Left renal cortex interstitium (tissue), 4 donors: Measurements from ENCODE around the gene FBXL4. TPM values are rescaled to one million over a fixed set of nuclear protein-coding genes. Genes with fewer than 3 reads are reported as not detected.

Experiments
- DNase-seq, 4 donors: peaks; one replicate each; pipeline ENCODE4 v3.0.0-alpha.2; 2013; ENCODE audit warnings: low read depth in 4 of 4, low spot score in 2 of 4, missing footprints in 1 of 4
- polyA plus RNA-seq, 4 donors: library from polyadenylated mRNA; unstranded; fragments of 120-200 nt; gene quantifications; one replicate each; pipeline ENCODE4 v1.2.1, GENCODE V29; 2013; ENCODE audit not compliant: insufficient read length in 4 of 4

The FBXL4 gene
- polyA plus RNA-seq, 4 donors, result 24.3 to 26.2 (median 24.5) TPM

DNA sequence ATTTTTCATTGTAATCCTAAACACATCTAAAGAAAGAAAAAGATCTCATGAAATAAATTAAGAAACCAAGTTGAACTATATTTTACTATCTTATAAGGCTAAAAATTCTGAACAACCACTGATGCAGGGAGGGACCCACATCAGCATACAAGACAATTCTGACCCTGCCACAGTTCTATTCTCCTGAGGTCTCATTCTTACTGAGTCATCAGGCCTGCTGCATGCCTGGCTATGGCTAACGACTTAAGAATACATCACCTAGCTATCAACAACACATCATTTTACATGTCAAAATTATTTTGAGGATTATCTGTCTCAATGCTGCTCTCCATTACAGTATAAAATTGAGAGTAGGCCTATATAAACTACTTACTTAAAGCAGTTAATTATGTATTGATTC is 52.9 kb downstream of the FBXL4 start:
- no peak for DNase-seq

DNA sequence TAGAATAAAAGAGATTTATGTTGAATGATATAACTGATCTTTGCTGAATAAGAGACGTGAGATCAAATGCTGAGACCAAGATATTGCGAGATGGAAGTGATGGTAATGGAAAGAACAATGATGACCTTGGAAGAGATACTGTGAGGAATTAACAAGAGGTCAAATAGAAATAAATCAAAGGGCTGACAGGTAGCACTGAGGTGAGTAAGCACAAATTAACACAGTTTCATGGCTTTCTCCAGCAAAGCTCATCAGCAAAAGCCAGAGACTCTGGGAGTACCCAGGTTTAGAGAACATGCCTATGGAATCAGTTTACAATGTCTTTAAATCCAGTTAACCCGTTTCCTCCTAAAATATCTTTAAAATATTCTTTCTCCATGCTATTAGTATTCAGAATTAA is 60.1 kb downstream of the FBXL4 start:
- no peak for DNase-seq

DNA sequence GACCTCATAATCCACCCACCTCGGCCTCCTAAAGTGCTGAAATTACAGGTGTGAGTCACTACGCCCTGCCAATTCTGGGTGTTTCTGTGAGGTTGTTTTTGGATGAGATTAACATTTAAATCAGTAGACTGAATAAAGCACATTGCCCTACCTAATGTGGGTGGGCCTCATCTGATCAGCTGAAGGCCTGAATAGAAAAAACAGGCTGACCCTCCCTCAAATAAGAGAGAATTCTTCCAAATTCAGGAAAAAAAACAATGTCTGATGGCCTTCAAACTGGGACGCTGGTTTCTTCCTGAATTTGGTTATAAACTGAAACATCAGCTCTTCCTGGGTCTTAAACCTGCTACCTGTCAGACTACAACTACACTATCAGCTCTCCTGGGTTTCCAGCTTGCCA is 62.4 kb downstream of the FBXL4 start:
- no peak for DNase-seq

DNA sequence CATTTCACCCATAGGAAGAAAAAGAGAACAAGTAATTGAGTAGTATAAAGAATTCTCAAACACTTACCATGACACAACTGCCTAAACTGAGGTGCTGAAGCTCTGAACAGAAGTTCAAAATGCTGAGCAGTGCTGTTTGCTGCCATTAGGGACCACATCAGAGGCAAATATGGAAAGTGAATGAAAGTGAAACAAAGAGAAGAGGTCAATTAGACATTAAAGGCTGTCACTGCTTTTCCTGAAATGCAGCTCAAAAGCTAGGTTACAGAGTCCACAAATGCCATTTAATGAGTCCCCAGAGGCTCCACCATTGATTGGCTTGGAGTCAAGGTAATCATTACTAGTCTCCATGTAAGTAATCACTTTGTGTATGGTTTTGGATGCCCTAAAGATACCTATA is 67.3 kb downstream of the FBXL4 start:
- DNase-seq, result no peak

- DNase-seq, result no peak
Measured at GRCh38 chr6:98877250-98877649, 70.5 kb downstream of the FBXL4 start.

DNA sequence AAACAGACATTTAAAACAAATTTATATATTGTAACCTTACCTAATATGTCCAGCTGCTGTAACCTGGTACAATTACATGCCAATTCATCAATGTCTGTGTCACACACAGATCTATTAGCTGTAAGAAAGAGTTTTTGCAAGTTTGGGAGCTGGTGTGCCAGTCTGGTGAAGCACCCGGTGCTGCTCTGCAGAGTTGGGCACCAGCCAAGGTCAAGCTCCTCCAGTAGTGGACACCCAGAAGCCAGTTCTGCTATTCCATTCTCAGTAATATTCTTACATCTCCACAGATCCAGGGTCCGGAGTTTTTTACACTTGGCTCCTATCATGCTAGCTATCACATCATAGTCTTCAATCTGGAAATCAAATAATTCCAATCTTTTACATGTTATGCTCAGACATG is 72.4 kb downstream of the FBXL4 start:
- no peak for DNase-seq

DNA sequence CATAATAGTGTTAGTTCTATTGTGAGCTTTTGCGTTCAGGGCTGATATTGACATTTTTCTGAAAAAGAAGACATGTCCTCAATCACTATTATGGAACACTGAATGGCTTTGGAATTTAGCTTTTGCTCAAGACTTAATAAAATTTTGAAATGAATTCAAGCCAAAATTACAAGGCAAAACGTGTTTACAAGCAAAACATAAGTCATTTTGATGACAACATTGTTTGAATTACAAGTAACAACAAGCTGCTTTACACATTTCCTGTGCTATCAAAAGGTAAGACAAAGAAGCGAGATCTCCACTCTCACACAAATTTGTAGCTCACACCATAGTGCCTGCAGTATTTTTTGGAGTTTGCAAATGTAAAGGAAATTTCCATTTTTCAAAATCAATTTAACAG is 75.9 kb downstream of the FBXL4 start:
- DNase-seq, result no peak

DNA sequence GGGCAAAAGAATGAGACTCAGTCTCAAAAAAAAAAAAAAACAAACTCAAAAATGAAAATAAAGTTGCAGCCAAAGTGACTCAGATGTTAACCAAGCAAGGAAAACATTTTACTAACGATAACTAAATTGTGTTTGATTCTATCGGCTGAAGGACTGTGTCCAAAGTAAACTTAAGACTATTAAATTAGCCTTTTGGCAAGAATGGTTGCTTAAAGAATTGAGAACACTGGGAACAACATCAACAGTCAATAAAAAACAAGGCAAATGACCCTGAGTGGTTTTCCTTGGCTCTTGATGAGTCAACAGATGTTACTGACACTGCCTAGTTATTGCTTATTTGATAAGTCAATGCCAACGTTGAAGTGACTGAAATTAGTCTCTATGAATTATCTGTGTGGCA is 76.7 kb downstream of the FBXL4 start:
- DNase-seq, result no peak

- DNase-seq, result no peak
Measured at GRCh38 chr6:98864497-98864896, 83.2 kb downstream of the FBXL4 start.

- DNase-seq, result no peak
Measured at GRCh38 chr6:98848539-98849242, 99.1 kb downstream of the FBXL4 start.

DNA sequence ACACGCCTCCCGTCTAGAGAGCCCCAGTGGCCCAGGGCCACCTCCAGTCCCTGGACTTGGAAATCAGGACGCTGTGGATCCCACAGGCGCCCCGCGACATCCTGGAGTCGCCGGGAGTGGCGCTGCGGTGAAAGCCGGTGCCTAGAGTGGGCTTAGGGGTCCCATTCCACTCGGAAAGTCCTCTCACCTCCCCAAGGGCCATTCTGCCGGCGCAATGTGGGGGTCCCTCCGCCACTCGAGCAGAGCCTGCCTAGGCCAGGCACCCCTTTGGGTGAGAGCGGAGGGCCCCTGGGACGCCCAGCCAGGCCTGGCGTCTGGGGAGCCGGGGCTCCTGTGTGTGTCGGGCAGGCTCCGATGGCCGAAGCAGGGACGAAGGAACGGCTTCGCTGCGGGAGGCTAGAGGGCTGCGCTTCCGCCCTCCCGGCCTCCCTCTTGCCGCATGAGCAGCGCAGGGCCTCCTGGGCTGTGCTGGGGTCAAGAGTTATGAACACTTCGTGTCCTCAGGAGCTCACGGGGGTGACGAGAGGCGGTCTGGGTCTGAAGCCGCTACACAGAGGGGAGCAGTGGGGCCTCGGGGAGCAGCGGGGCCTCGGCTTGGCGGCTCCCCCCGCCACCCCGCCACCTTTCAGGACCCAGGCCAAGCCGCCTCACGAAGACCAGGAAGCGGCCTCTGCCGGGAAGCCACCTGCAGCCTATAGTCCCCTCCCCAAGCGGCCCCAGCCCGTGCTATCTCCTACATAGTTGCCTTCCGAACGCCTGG is 99.8 kb downstream of the FBXL4 start:
- DNase-seq, result no peak

GRCh38 chr6:98847416-98847778 is 100.3 kb downstream of the FBXL4 start:
- no peak for DNase-seq

GRCh38 chr6:98846021-98846380 is 101.7 kb downstream of the FBXL4 start:
- no peak for DNase-seq

DNA sequence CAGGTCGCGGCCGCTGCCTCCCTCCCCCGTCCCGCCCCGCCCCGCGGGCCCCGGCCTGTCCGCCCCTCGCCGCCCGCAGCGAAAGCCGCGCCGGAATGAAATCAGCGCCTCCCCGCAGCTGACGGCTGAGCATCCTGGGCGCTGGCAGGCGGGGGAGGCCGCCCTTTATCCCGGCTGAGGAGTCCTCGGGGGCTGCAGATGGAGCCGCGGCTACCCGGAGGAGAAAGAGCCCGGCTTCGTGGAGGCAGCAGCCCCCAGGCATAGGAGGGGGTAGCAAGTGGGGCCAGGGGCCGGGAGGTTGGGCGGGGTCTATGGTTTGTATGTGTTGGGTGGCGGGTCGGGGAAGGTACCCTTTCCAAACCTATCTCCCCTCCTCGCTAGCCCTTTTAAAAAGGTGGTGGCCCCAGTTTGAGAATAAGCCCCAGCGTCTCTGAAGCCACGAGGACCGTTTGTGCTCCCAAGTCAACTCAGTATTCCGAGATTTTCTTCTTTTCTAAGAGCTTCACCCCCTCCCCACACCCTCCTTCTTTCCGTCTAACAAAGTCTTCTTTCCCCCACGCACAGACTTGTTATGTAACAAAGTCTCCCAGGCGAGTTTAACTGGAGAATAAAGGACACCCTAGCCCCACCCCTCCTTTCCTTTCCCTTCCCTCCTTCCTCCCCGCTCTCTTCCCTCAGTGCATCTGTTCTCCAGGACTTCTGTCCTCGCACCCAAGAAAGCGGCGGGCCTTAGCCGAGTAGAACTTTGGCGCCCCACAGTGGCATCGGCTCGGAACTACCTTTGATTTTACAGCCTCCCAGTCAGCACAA is 102.3 kb downstream of the FBXL4 start:
- peak in 2 of 4 donors; percentile 75 to 76 for DNase-seq

DNA sequence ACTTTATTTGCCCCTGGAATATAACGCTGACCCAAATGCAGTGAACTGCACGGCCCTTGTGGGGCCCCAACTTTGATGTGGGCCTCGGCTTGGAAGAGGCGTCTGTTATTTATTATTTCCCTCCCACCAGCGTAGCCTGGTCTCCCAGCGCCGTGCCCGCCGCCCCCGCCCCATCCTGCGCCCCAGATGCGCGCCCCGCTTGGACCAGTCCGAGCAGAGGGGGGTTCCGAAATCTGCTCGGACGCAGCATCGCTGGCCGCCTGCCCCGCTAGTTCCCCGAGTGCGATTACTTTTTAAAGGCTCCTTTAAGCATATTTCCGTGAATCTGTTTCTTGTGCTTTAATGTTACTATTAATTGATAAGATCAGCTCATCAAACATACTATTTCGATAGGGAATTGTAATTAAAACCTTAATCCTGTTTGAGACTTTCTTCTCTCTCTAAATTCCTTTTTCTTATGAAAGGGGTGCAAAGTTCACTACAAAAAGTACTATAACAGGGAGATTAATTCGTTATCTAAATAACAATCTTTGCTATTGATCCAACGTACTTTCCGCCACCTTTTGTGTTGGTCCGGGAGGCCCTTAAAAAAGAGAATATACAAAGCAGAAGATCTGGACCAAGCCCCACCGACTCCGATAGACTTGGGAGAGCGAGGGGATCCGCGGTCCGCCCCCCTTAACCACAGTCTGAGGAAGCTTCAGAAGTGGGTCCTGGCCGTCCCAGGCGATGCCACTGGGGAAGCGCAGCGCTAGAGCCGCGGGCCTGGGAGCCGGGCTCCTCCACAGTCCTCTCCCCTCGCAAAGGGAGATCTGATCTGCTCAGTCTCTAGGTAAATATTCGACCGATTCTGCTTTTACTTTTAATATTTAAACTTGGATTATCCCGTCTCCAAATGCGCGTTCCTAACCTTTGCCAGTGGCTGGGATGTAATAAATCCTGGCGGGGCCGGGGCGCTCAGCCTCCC is 103.2 kb downstream of the FBXL4 start:
- no peak for DNase-seq

DNA sequence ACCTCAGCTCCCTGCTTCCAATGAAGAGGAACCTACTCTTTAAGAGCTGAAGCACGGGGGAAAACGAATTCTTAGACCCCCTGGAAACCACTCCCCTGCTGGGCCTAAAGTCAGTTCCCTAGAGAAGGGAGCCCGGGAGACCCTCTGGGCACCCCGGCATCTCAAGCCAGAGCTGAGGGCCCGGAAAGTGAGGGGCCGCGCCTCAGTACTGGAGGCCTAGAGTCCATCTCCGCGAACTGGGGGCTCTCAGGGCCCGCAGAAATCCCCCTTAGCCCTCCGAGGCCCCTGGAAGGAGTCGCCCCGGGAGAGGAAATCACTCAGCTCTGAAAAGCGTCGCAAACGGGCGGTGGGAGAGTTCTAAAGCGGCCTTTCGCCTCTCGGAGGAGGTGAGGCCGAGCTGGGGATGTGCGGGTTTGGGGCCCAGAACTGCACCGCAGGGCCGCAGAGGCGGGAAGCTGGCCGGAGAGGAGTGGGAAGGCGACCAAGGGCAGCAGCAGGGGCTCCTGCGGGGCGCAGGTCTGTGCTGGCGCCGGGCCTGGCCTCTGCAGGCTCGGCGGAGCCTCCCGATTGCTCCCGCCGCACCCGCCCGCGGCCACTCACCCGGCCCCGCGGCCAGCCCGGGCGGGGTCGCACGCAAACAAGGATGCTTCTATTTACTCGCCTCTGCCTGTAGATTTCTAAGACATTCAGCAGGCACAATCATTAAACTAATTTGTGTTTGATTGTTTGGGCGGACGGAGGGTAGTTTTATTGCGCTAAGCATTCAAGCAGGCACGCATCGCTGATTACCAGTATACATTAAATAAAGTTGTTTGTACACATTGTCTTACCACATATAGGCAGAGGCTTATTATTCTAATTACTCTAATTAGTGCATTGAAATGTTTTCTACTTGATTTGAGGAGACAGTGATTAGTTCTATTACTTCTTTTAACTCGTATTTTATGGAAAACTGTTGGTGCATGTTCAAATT is 104.2 kb downstream of the FBXL4 start:
- no peak for DNase-seq

DNA sequence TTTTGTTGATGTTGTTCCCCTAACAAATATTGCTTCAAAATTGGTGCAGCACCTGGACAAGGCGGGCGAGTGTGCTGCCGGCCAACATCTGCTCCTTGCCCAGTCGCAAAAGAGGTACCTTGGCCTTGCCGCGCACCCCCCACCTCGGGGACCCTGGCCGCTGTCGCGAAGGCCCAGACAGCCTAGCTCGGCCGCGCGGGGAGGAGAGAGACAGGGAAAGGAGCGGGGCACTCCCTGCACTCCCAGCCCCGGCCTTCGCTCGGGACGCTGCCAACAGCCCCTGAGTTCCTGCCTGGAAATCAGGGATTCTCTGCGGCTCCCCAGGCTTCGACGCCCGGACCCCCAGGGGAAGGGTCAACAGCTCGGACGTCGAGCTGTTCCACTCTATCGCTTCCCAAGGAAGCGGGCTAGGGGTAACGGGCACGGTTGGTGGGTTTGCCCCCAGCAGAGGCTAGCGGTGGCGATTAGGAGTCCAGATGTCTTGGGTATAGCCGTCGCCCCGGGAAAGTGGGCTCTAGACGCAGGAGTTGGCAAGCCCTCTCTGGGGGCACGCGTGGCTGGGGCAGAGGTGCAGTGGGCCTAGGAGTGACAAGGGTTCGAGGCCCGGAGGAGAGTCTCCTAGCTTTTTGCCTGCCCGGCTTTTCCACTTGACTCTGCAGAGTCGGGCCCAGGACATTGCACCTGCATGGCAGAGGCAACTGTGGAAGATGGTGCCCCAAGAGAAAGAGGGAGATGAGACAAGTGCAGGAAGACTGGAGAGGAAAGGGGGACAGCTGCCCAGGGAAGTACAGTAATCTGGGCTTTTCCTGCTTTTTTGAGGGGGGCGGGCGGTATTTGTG is 105.2 kb downstream of the FBXL4 start:
- no peak for DNase-seq

DNA sequence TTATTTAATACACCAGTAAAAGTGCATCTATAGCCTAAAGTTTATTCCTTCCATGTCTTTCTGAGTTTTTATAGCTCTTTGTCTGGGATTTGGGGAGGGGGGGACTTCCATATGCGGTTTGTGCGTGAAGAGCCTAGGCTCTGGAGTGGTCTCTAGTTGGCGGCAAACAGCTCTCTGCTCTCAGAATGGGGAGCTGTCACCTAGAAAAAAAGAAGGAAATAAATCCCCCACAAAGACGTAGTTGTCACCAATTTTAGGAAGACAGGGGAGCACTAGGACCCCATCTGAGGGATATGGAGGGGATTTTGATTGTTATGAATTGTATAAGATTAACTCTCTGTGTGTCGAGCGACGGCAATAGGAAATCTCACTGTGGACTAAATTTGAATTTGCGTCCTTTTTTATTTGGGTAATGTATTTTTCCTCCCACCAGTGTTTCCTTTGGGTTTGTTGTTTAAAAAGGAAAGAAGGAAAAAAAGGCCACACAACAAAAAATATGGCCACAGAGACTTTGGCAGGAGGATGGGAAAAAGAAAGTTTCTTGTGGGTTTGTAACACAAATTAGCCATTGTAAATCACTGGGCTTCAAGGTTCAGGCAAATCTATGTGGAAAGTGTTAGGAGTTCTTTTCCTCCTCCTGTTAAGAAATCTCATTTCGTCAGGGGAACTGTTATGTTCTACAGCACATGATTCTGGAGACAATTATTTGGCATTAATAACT is 106.0 kb downstream of the FBXL4 start:
- DNase-seq, result no peak
